ENCODE measurements around the gene SAE1. TPM values are rescaled to one million over a fixed set of nuclear protein-coding genes. Genes with fewer than 3 reads are reported as not detected.

The SAE1 gene
- total RNA-seq, 1 experiment from 2014 or later: 174 TPM

DNA sequence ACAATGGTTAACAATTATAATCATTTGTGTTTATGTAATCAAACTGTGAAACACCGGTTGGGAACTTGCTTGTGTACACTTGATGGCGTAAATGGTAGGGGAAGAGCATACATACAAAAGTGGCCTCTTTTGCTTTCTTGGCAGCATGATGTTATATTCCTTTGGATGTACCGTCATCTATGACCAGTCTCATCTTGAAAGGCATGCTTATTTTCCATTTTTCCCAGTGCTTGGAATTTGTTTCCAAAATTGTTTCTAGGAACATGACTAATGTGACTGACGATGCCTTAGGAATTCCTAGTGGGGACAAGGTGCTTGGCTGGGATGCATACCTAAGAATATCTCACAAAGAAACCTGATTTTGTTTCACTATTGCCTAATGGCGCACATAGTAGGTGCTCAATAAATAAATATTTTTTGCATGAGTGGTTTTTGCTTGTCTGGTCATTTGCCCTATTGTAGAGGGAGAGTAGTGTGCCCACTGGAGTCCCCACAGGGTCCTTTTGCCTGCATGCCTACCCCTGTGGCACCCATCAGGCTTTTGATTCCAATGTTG lies 45.5 kb downstream of the SAE1 start:
- no TSS peak for BruUV-seq (replicated peaks)
- CTCF ChIA-PET: no interaction called here
- no peaks in the 10 kb centered on the region for H3K9me3 Mint-ChIP-seq (ENCODE audit: low read depth, unreplicated experiment)

GRCh38 chr19:47176627-47177090 lies 46.0 kb downstream of the SAE1 start:
- Mint-ChIP-seq H3K4me3 (ENCODE audit: low read depth, unreplicated experiment) (no peak overlapping the region), H3K27ac (ENCODE audit: unreplicated experiment) (no peak overlapping the region), H3K4me1 (ENCODE audit: low read depth, unreplicated experiment) (no peaks in the 10 kb centered on the region), H3K9me3 (ENCODE audit: low read depth, unreplicated experiment) (no peaks in the 10 kb centered on the region), H3K27me3 (ENCODE audit: unreplicated experiment) (no peaks in the 10 kb centered on the region), H3K36me3 (ENCODE audit: insufficient read depth, unreplicated experiment) (peaks cover 79% of the 10 kb centered on the region)
- CTCF ChIA-PET: no interaction called here
- BruUV-seq (replicated peaks): no TSS peak
- intact Hi-C loops (cut with micrococcal nuclease; ENCODE audit: unreplicated experiment): no loop called here
- DNase-seq: no peak
- TF ChIP-seq, protein P1, sequence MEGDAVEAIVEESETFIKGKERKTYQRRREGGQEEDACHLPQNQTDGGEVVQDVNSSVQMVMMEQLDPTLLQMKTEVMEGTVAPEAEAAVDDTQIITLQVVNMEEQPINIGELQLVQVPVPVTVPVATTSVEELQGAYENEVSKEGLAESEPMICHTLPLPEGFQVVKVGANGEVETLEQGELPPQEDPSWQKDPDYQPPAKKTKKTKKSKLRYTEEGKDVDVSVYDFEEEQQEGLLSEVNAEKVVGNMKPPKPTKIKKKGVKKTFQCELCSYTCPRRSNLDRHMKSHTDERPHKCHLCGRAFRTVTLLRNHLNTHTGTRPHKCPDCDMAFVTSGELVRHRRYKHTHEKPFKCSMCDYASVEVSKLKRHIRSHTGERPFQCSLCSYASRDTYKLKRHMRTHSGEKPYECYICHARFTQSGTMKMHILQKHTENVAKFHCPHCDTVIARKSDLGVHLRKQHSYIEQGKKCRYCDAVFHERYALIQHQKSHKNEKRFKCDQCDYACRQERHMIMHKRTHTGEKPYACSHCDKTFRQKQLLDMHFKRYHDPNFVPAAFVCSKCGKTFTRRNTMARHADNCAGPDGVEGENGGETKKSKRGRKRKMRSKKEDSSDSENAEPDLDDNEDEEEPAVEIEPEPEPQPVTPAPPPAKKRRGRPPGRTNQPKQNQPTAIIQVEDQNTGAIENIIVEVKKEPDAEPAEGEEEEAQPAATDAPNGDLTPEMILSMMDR (IDR thresholded peaks at IDR 0.05; ENCODE audit: unreplicated experiment): no peak

More for the DNA sequence above, 45.5 kb downstream of the SAE1 start:
- no peak for DNase-seq
- Mint-ChIP-seq H3K4me1 (ENCODE audit: low read depth, unreplicated experiment) (no peaks in the 10 kb centered on the region), H3K4me3 (ENCODE audit: low read depth, unreplicated experiment) (no peak overlapping the region), H3K27ac (ENCODE audit: unreplicated experiment) (no peak overlapping the region), H3K27me3 (ENCODE audit: unreplicated experiment) (no peaks in the 10 kb centered on the region), H3K36me3 (ENCODE audit: insufficient read depth, unreplicated experiment) (peaks cover 84% of the 10 kb centered on the region)
- intact Hi-C loops (cut with micrococcal nuclease; ENCODE audit: unreplicated experiment): no loop called here
- TF ChIP-seq, protein P1 (IDR thresholded peaks at IDR 0.05; ENCODE audit: unreplicated experiment): no peak

DNA sequence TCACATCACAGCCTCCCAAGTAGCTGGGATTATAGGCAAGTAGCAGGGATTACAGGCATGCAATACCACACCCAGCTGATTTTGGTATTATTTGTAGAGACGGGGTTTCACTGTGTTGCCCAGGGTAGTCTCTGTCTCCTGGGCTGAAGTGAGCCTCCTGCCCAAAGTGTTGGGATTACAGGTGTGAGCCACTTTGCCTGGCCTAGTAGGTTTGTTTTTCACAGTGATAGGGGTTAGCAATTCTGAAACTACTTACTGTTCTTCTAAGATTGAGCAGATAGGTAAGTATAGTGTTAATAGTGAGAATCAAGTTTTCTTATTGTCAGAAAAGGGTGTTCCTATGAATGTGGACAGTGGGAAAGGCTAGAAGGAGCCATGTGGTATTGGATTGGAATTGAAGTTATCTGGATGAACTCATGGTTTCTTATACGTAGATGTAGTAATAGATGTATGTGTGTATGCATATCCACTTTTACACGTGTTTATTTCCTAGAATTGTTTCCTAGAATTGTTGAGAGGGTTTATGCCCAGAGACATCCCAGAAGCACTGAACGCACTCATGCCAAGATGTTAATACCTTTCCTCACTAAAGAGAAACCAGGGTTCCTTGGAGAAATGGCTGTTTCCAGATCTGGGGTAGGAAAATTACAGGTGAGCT lies 49.1 kb downstream of the SAE1 start:
- H3K36me3 Mint-ChIP-seq (ENCODE audit: insufficient read depth, unreplicated experiment): peaks cover 70% of the 10 kb centered on the region
- intact Hi-C loops (cut with micrococcal nuclease; ENCODE audit: unreplicated experiment): no loop called here
- no peaks in the 10 kb centered on the region for H3K4me1 Mint-ChIP-seq (ENCODE audit: low read depth, unreplicated experiment)
- no peak overlapping the region for H3K27ac Mint-ChIP-seq (ENCODE audit: unreplicated experiment)
- CTCF ChIA-PET: no interaction called here
- DNase-seq: no peak
- no peaks in the 10 kb centered on the region for H3K27me3 Mint-ChIP-seq (ENCODE audit: unreplicated experiment)
- H3K9me3 Mint-ChIP-seq (ENCODE audit: low read depth, unreplicated experiment): no peaks in the 10 kb centered on the region
- BruUV-seq (replicated peaks): no TSS peak
- H3K4me3 Mint-ChIP-seq (ENCODE audit: low read depth, unreplicated experiment): no peak overlapping the region
- TF ChIP-seq, protein P1 (IDR thresholded peaks at IDR 0.05; ENCODE audit: unreplicated experiment): no peak

- DNase-seq: no peak
- H3K36me3 Mint-ChIP-seq (ENCODE audit: insufficient read depth, unreplicated experiment): peaks cover 71% of the 10 kb centered on the region
- H3K27ac Mint-ChIP-seq (ENCODE audit: unreplicated experiment): no peak overlapping the region
- intact Hi-C loops (cut with micrococcal nuclease; ENCODE audit: unreplicated experiment): no loop called here
- TF ChIP-seq, protein P1 (IDR thresholded peaks at IDR 0.05; ENCODE audit: unreplicated experiment): no peak
- no peaks in the 10 kb centered on the region for H3K9me3 Mint-ChIP-seq (ENCODE audit: low read depth, unreplicated experiment)
- no peaks in the 10 kb centered on the region for H3K27me3 Mint-ChIP-seq (ENCODE audit: unreplicated experiment)
- CTCF ChIA-PET: interaction anchor here (0.9 kb wide), 1 partner anchor 13 kb away, joined by 3 read pairs; no protein-coding TSS in a partner anchor
- peaks cover 25% of the 10 kb centered on the region for H3K4me1 Mint-ChIP-seq (ENCODE audit: low read depth, unreplicated experiment)
- no TSS peak for BruUV-seq (replicated peaks)
- H3K4me3 Mint-ChIP-seq (ENCODE audit: low read depth, unreplicated experiment): no peak overlapping the region
Observed at GRCh38 chr19:47183601-47184000, 53.0 kb downstream of the SAE1 start.

All from Calu3 (cell line).